Keratinocyte (primary cell): ENCODE measurements around the gene NANOS1. TPM values are rescaled to one million over a fixed set of nuclear protein-coding genes. Genes with fewer than 3 reads are reported as not detected.

Source experiments
- DNase-seq: peaks from one replicate; pipeline ENCODE4 v3.0.0-alpha.2; 2011; ENCODE audit warnings: low read depth, missing footprints, low spot score
- FAIRE-seq: peaks from 2 replicates; lab custom pipeline; 2011; peaks lifted over from hg19 to GRCh38; lab: Jason Lieb, UNC
- H2AFZ ChIP-seq: 2 replicates; pipeline ENCODE4 v1.6.0; 2012; ENCODE audit warnings: low read length, control low read depth, inconsistent platforms; ENCODE audit not compliant: control insufficient read depth
- H3K27ac ChIP-seq: 2 replicates; pipeline ENCODE4 v1.5.1; 2011; ENCODE audit warnings: low read length; ENCODE audit not compliant: control insufficient read depth, insufficient read depth
- H3K27me3 ChIP-seq: 3 replicates; pipeline ENCODE4 v1.6.0; 2011; ENCODE audit warnings: low read length; ENCODE audit not compliant: control insufficient read depth, insufficient read depth; ENCODE audit errors: extremely low read depth
- H3K36me3 ChIP-seq, 2 experiments: 2 replicates in 1 of 2; 3 replicates in 1 of 2; pipeline ENCODE4 v1.5.1; 2011; ENCODE audit warnings: low read length in 2 of 2, mild to moderate bottlenecking in 1 of 2; ENCODE audit not compliant: control insufficient read depth in 2 of 2, insufficient read depth in 2 of 2; ENCODE audit errors: extremely low read depth in 1 of 2
- H3K4me1 ChIP-seq: 3 replicates; pipeline ENCODE4 v1.5.1; 2011; ENCODE audit warnings: low read length; ENCODE audit not compliant: control insufficient read depth, insufficient read depth; ENCODE audit errors: extremely low read depth
- H3K4me2 ChIP-seq: 3 replicates; pipeline ENCODE4 v1.6.0; 2011; ENCODE audit warnings: low read depth, low read length; ENCODE audit not compliant: control insufficient read depth, insufficient read depth; ENCODE audit errors: extremely low read depth
- H3K4me3 ChIP-seq, 3 experiments: fragments of 200-600 bp in 1 of 3; sonication (generic) in 1 of 3; 2 replicates in 2 of 3; 3 replicates in 1 of 3; pipeline ENCODE4 v1.5.1; 2011 to 2016; ENCODE audit warnings: low read length in 3 of 3, mild to moderate bottlenecking in 3 of 3, control low read depth in 2 of 3, inconsistent platforms in 1 of 3, low read depth in 1 of 3, mixed read lengths in 1 of 3, mixed run types in 1 of 3, moderate library complexity in 1 of 3; ENCODE audit not compliant: control insufficient read depth in 2 of 3, insufficient read depth in 2 of 3; ENCODE audit errors: extremely low read depth in 1 of 3
- H3K79me2 ChIP-seq: 2 replicates; pipeline ENCODE4 v1.6.0; 2012; ENCODE audit warnings: low read length; ENCODE audit not compliant: control insufficient read depth, insufficient read depth
- H3K9ac ChIP-seq: 3 replicates; pipeline ENCODE4 v1.6.0; 2011; ENCODE audit warnings: low read length; ENCODE audit not compliant: control insufficient read depth, insufficient read depth; ENCODE audit errors: extremely low read depth
- H3K9me1 ChIP-seq: 3 replicates; pipeline ENCODE4 v1.6.0; 2011; ENCODE audit warnings: low read length; ENCODE audit not compliant: control insufficient read depth, insufficient read depth; ENCODE audit errors: extremely low read depth
- H3K9me3 ChIP-seq: 2 replicates; pipeline ENCODE4 v1.5.1; 2012; ENCODE audit warnings: low read depth, low read length; ENCODE audit not compliant: control insufficient read depth
- H4K20me1 ChIP-seq: 3 replicates; pipeline ENCODE4 v1.6.0; 2011; ENCODE audit warnings: low read length; ENCODE audit not compliant: control insufficient read depth, insufficient read depth; ENCODE audit errors: extremely low read depth
- EZH2 ChIP-seq: IDR thresholded peaks from one replicate; pipeline ENCODE4 v1.6.1; 2012; ENCODE audit warnings: inconsistent platforms, mild to moderate bottlenecking, low read length, moderate library complexity
- dilution Hi-C: fragments of 300-500 bp; cut with MboI; formaldehyde crosslinking; loops from one replicate; pipeline ENCODE4 v1.7.0; 2020; ENCODE audit warnings: low sequenced_read_pairs; ENCODE audit not compliant: extremely low pct_ligation_motif_present
- polyA plus RNA-seq, 5 experiments: library from polyadenylated mRNA; depleted of rRNA in 3 of 5; stranded (reverse) in 3 of 5; stranded (forward) in 1 of 5; unstranded in 1 of 5; fragments of >200 nt; gene quantifications; 1 replicate in 1 of 5; 2 replicates in 3 of 5; 3 replicates in 1 of 5; pipeline versions ENCODE4 v1.2.1 to v1.2.3, GENCODE V29; 2011 to 2012; ENCODE audit warnings: missing spikeins in 2 of 5, low read depth in 1 of 5, low replicate concordance in 1 of 5
- TF ChIP-seq, protein P1 (sequence below), 3 experiments: IDR thresholded peaks in 1 of 3; conservative IDR thresholded peaks in 1 of 3; optimal IDR thresholded peaks in 1 of 3; 2 replicates in 2 of 3; 3 replicates in 1 of 3; pipeline versions ENCODE3 to v1.5.1; 2011; ENCODE audit warnings: low read length in 3 of 3, mild to moderate bottlenecking in 3 of 3, moderate library complexity in 2 of 3, control low read depth in 1 of 3, inconsistent platforms in 1 of 3; ENCODE audit not compliant: insufficient read depth in 2 of 3; ENCODE audit errors: extremely low read depth in 1 of 3

Gene NANOS1
- polyA plus RNA-seq, 1 donor (not counting 4 experiments of a cell fraction or from before 2014, with no cell fraction given), result 2.1 TPM

DNA sequence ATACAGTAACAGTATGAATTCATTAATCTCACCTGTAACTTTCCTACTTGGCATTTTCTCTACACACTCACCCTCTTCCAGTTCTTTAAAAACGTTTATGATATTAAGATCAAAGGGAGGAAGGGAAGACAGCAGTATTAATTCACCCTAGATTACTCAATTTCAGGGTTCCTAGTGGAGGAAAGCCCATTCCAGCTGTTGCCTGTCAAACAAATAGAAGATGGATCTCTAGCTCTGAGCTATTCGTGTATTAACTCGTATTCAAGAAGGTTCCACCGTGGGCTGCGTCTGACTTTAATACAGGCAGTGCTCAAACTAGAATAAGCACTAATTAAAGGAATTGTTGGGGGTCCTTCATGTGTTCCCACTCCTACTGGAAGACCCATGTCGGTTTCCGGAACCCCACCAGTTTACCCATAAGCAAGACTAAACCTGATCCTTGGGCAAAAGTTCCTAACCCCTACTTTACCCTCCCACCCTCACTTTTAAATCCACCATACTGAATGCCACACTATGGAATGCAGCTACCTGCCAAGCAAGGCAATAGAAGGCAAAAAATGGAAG lies 2.1 kb downstream of the NANOS1 start:
- H3K36me3 ChIP-seq, result peaks cover 13 to 19% of the 10 kb centered on the region in 2 experiments
- H2AFZ ChIP-seq, result no peak overlapping the region
- no peak overlapping the region for H3K9ac ChIP-seq
- peaks cover 7% of the 10 kb centered on the region for H3K4me1 ChIP-seq
- peak overlapping the region in 1 of 3 experiments; percentile 6 for H3K4me3 ChIP-seq
- no peaks in the 10 kb centered on the region for H4K20me1 ChIP-seq
- H3K79me2 ChIP-seq, result no peaks in the 10 kb centered on the region
- dilution Hi-C loops, result no loop called here
- DNase-seq (no peak), FAIRE-seq (no peak)
- H3K27me3 ChIP-seq, result no peaks in the 10 kb centered on the region
- TF ChIP-seq, protein P1, sequence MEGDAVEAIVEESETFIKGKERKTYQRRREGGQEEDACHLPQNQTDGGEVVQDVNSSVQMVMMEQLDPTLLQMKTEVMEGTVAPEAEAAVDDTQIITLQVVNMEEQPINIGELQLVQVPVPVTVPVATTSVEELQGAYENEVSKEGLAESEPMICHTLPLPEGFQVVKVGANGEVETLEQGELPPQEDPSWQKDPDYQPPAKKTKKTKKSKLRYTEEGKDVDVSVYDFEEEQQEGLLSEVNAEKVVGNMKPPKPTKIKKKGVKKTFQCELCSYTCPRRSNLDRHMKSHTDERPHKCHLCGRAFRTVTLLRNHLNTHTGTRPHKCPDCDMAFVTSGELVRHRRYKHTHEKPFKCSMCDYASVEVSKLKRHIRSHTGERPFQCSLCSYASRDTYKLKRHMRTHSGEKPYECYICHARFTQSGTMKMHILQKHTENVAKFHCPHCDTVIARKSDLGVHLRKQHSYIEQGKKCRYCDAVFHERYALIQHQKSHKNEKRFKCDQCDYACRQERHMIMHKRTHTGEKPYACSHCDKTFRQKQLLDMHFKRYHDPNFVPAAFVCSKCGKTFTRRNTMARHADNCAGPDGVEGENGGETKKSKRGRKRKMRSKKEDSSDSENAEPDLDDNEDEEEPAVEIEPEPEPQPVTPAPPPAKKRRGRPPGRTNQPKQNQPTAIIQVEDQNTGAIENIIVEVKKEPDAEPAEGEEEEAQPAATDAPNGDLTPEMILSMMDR (optimal IDR thresholded peaks at IDR 0.05 in 1 of 3, IDR thresholded peaks at IDR 0.05 in 1 of 3, conservative IDR thresholded peaks at IDR 0.05 in 1 of 3; ENCODE audit: extremely low read depth in 1 of 3, insufficient read depth in 2 of 3, low read length in 3 of 3), result no peak
- no peak for TF ChIP-seq EZH2
- H3K9me1 ChIP-seq, result no peaks in the 10 kb centered on the region
- no peaks in the 10 kb centered on the region for H3K9me3 ChIP-seq
- H3K27ac ChIP-seq, result no peak overlapping the region
- H3K4me2 ChIP-seq, result peak overlapping the region; percentile 77

DNA sequence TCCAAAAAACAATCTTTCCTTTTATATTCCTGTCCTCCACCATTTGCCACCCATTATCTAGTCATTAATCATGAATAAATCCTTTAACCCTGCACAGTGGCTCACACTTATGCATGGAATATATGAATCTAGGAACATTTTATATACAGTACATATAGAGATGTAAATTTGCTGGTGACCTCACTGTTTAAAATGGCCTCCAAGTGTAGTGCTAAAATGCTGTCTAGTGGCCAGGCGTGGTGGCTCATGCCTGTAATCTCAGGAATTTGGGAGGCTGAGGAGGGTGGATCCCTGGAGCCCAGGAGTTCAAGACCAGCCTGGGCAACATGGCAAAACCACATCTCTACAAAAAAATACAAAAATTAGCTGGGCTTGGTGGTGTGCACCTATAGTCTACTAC lies 9.6 kb downstream of the NANOS1 start:
- FAIRE-seq (no peak), DNase-seq (no peak)
- no peak overlapping the region for H3K27ac ChIP-seq
- no peak overlapping the region for H3K4me2 ChIP-seq
- H2AFZ ChIP-seq, result no peak overlapping the region
- no peaks in the 10 kb centered on the region for H3K27me3 ChIP-seq
- TF ChIP-seq EZH2, result no peak
- TF ChIP-seq, protein P1 (optimal IDR thresholded peaks at IDR 0.05 in 1 of 3, IDR thresholded peaks at IDR 0.05 in 1 of 3, conservative IDR thresholded peaks at IDR 0.05 in 1 of 3; ENCODE audit: extremely low read depth in 1 of 3, insufficient read depth in 2 of 3, low read length in 3 of 3), result no peak
- peaks cover 52% of the 10 kb centered on the region for H3K79me2 ChIP-seq
- no peak overlapping the region for H3K4me3 ChIP-seq
- H4K20me1 ChIP-seq, result peaks cover 18% of the 10 kb centered on the region
- dilution Hi-C loops, result no loop called here
- peaks cover 35 to 60% of the 10 kb centered on the region in 2 experiments for H3K36me3 ChIP-seq
- H3K9ac ChIP-seq, result no peak overlapping the region
- no peaks in the 10 kb centered on the region for H3K9me1 ChIP-seq
- no peaks in the 10 kb centered on the region for H3K4me1 ChIP-seq
- H3K9me3 ChIP-seq, result no peaks in the 10 kb centered on the region
